HL-60/S4 treated with phorbol 12-myristate 13-acetate at 8.2 ng/mL for 4 days and 3 days (cell line): ENCODE data around the gene GATA5.

Experiments
- in situ Hi-C: fragments of 300-500 bp; cut with MboI; formaldehyde crosslinking; loops from 2 replicates; pipeline ENCODE4 v1.15.0; 2022; ENCODE audit warnings: low sequenced_read_pairs

The GATA5 gene

DNA sequence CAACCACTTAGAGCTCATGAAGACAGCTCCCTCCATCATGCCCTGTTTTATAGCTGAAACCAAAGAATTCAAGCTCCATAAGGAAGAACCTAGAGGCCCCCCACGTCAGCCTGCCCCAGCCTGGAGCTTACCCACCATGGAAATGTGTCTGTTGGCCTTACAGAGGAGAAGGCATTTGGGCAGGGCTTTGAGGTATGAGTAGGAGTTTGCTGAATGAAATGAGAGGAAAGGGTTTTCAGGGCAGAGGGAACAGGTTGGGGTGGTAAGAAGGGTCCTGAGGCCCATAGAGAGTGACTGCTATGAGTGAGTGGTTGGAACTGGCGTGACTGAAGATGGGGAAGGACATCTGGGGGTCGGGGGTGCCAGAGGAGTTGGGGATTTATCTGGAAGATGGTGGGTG is 12.7 kb upstream of the GATA5 start:
- in situ Hi-C loops = no loop called here

DNA sequence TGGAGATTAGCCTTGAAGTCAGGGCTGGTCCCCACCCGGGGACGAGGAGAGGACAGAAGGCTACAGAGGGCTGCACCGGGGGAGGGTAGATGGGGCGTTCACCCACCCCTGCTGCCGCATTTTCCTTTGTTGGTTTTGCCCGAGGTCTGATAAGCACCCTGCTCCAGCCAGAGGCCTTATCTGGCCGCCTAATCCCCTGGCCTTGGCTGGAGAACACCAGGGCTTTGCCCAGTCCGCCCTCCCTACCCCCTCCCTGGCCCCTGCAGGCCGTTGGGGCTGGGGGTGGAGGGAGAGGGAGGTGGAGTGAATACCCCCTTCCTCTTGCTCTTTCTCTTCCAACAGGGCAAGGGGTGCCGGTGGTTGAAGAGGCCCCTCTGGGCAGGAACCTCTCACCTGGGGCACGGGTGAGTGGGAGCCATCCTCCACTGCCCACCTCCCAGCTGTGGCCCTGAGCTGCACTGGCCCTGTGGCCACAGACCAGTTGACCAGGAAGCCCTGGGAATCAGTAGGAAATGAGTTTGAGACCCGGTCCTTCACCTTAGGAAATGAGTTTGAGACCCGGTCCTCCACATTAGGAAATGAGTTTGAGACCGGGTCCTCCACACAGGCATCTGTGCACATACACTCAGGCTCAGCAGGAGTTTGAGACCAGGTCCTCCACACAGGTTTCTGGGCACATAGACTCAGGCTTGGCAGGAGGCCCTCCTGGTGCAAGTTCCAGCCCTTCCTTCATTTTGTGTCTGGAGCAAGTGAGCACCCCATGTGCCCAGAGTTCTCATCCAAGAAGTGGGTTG is 12.0 kb upstream of the GATA5 start:
- in situ Hi-C loops = no loop called here

DNA sequence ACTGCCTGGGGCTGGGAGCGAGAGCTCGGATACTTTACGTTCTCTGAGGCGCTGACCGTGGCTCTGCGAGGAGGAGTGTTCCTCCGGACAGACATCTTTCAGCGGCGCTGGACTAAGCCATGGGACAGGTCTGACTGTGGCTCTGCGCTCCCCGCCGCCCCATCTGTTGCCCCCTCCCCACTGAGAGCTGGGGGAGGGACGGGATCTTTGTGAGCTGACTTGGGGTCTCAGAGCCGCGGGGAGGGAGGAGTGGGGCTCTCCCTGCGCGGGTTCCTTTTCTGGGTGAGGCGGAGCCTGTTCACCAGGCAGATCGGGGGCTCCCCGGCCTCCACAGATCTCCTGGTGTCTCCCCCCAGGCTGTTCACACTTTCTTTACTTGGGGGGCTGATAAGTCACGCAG is 11.3 kb upstream of the GATA5 start:
- in situ Hi-C loops = no loop called here

DNA sequence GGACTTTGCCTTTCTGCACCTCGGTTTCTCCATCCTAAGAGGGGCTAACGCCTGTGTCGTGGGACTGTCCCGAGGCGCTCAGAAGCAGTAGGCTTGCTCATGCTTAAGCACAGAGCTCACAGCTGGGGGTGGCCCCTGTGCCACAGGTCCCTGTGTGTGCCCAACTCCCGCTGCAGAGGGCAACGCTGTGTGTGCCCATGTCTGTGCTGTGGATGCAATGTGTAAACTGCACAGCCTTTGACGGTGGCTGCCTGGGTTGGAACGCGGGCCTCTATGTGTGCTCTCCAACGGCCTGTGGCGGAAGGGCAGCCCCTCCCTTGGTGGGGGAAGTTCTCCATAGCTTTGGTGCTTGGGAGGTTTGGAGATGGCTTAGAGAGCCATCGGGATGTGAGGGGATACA is 10.7 kb upstream of the GATA5 start:
- in situ Hi-C loops = no loop called here

DNA sequence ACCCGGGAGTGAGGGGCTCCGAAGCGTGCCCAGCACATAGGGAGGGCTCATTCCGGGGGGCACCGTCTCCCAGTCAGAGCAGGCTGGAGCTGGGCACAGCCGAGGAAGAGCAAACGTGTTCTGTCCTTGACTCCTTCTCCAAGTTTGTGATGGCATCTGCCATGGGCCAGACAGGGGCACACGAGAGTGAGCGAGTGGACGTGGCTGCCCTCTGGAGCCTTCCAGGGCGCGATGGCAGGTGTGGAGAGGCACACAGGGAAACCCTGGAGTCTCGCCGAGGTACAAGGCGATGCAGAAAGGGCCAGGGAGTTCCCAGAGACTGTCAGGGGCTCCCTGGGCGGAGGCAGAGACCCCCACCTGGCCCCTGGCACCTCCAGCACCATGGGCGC is 9.9 kb upstream of the GATA5 start:
- in situ Hi-C loops = no loop called here

DNA sequence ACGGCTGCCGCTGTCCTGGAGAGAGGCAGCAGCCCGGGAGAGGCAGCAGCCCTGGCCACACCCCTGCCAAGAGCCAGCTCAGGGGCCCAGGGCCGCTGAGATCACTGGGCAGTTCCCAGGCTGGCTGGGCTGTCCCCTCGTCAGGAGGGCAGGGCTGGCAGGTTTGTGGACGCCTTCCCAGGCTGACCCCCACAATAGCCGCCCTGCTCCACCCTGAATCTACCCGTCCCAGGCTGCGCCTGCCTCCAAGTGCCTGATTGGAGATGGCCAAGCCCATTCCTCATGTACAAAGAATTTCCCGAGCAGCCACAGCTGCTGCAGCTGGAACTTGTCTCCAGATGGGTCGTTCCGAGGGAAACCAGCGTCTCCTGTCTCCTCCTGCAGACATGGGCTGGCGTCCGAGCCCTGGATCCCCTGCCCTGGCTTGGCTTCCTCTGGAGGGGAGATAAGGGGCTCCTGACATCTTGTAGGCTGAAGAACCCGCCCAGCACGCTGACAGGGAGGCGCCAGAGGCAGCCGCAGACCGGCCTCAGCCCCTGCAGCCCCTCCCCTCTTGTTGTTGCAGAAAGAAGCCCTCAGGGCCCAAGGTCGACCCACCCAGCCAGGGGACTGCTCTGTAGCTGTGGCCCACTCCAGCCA is 9.4 kb upstream of the GATA5 start:
- in situ Hi-C loops = no loop called here

DNA sequence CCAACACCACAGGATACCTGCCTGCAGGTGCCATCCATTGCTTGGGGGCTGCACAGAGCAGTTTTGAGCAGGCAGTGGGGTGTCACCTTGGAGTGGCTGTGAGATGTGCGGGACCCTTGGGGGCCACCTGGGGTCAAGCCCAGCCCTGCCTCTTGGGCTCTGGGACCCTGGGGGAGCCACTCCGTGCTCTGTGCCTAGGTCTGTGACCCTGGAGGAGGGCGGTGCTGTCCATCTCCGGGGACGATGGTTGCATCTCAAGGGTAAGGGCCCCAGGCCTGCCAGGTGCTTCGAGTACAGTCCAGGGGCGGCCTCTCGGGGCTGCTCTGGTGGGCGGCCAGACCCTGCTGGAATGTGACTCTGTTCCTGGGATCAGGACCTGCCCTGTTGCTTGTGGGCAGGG is 8.7 kb upstream of the GATA5 start:
- in situ Hi-C loops = no loop called here

DNA sequence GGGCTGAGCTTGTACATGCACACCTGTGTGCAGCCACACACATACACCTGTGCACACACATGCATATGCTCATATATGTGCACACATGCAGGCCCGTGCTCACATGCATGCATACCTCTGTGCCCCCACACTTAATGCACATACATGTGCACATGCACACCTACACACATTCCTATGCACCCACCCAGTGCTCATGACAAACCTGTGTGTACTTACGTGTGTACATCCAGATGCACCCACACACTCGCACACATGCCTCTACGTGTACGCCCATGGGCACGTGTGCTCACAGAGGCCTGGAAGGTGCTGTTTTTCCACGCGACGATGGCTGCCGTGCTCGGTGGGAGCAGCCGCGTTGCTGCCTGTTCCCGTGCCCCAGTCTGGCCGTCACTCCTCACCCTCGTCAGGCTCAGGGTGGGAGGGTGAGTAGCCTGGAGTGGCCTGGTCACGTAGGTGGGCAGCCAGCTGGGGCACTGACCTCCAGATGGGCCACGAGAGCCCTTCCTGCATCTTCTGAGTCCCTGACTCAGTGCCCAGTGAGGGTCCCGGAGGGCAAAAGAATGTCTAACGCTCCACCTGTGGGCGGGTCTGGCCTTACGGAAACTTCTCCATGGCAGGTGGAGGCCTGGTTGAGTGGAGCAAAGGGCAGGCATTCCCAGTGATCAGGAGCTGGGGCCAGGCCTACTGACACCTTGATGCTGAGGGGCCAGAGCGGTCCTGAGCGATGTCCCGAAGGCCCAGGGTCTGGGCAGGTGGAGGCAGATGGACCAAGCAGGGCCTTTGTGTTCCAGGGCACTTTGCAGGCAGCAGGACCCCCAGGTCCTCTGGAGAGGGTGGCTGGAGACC is 8.0 kb upstream of the GATA5 start:
- in situ Hi-C loops = no loop called here

DNA sequence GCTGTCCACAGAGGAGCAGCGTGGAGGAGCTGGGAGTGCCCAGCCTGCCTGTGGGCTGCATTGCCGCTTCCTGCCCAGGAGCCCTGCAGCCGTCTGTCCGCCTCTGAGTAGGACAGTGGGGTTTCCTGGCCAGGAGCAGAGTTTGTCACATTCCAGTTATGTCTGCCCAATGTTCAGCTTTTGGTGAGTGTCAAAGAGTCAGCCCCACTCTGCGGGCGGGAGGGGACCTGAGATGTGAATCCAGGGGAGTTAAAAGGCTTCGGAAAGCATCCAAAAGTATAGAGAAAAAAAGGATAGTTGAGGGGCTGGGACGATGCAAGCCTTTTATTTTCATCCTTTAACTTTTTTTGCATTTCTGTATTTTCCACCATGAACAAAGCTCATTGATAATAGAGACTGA is 7.2 kb upstream of the GATA5 start:
- in situ Hi-C loops = no loop called here

DNA sequence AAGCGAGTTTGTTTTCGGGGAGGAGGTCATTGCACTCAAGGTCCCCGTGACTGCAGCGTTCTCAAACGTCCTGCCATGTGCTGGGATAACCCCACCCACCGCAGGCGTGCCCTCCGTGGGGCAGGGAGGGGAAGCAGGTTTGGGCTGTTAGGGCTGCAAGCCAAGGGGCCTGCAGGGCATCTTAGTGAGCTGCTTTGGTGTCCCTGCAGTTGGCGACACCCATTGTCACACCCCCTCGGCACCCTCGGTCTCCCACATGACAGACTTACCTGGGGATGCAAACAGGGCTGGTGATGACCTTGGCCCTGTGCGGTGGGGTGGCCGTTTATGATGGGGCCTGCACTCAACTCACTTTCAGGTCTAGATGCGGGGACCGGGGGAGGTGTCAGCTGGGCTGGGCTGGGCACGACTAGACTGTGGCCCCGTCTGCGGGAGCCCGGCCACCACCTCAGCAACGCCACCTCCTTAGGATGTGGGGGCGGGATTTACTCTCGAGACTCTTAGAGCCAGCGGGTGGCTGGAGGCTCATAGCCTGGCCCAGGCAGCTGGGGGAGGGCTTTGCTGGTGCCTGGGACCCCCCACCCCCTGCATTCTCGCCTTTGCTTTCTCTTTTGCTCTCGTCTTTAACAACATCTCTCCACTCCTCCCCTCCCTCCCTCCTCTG is 6.5 kb upstream of the GATA5 start:
- in situ Hi-C loops = no loop called here

DNA sequence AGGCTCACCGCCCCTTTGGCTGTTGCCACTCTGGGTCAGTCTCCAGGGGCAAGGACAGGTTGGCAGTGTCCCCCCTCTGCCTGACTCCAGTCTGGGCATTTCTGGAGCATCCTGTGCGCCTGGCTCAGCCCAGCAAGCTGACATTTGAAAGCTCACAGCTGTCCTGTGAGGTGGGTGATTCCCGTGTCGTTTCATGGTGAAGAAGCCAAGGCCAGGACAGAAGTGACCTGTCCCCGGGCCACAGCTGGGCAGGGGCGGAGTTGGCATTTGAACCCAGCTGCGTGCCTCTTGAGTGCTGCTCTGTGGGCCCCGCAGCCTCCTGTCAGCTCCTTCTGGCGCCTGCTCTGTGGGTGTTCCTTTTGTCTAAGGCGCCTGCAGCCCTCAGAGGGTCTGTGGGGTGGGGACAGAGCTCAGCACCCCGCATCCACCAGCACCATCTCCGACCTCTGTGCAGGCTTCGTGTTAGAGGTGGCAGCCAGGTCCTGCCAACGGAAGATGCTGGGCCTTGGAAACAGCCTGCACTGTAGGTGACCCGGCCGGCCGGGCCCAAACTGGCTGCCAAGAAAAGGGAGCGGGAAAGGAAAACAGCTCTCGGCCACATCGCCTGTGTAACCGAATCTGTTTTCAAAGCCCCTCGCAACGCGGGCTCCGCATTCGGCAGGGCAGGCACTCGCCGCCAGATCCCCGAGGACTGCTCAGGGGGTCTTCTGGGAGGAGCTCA is 5.8 kb upstream of the GATA5 start:
- in situ Hi-C loops = no loop called here

DNA sequence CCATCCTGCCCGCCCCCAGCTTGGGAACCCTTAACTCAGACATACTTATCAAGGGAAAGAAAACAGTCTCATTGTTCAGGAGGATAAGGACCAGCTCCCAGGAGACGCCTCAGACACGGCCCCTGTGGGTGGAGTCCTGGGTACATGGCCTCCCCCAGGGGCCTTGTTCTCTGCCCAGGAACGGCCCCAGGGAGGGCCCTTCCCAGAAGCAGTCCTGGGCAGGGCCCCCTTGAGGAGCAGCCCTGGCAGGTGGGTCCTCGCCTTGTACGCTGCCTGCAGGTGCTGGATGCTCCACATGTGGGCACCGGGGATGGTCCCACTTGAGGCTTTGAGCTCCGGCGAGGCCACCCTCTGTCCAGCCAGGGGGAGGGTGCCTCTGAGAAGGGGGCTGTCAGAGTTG is 4.5 kb upstream of the GATA5 start:
- in situ Hi-C loops = no loop called here

DNA sequence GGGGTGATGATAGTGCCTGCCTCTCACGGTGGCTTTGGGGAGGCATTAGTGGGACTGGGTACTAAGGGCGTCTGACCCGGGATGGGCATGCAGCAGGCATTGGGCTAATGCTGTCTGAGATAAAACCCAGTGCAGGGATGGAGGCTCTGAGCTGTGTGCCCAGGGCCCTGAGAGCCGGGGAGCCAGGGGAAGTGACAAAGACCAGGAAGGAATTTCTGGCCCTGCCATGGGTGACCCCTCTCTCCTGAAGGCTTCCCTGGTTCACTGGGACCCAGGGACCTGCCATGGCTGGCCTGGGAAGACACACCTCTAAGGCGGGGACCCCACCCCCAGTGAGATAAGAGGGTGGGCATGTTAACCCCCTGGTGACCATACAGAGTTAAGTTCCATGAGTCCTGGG is 3.9 kb upstream of the GATA5 start:
- in situ Hi-C loops = no loop called here

DNA sequence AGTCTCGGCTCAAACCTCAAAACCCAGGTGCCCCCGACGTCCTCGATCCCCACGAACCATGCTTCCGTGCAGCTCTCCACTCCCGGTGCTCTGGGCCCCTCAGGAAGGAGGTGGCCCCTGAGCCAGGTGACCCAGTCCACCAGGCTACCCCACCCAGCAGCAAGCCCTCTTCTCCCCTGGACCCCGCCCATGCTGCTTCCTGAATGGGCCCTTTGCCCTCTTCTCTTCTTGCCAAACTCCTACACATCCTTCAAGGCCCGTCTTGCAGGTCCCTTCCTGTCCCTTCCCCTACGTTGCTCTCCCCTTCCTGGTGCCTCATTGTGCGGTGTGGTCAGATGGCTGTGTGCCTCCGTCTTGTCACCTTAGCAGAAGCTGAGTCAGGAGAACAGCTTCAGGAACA is 3.4 kb upstream of the GATA5 start:
- in situ Hi-C loops = no loop called here

DNA sequence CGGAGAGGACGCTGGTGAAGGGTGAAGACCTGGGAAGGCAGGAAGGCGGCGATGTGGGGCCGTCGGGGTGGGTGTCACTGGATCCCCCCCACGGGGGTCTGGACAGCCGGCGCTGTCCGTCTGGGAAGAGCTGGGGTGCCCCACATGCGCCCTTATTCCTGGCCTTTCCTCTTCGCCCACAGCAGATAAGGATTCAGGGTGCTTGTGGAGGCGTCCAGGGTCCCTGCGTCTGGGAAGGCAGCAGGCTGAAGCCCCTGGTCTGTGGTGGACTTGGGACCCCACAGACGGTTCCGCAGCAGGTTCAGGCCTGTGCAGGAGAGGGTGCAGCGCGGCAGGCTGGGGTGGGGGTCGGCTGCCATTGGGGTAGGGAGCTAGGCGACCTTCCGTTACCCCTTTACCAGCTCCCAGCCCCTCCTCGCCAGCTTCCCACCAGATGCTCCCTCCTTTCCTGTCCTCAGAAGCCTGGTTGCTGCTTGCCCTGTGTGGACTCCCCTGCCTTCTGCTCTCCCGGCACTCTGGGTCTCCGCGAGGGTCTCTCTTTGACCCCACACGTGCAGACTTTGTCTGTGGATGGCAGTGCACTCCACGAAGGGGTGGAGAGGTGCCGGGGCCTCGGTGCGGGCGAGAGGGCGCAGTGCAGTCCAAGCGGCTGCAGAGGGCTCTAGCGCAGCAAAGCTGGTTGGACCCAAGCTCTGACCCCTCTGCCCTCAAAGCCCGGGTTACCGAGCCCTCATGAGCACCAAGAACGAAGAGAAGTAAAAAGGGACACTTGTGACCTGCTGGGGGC is 2.1 kb upstream of the GATA5 start:
- in situ Hi-C loops = no loop called here

DNA sequence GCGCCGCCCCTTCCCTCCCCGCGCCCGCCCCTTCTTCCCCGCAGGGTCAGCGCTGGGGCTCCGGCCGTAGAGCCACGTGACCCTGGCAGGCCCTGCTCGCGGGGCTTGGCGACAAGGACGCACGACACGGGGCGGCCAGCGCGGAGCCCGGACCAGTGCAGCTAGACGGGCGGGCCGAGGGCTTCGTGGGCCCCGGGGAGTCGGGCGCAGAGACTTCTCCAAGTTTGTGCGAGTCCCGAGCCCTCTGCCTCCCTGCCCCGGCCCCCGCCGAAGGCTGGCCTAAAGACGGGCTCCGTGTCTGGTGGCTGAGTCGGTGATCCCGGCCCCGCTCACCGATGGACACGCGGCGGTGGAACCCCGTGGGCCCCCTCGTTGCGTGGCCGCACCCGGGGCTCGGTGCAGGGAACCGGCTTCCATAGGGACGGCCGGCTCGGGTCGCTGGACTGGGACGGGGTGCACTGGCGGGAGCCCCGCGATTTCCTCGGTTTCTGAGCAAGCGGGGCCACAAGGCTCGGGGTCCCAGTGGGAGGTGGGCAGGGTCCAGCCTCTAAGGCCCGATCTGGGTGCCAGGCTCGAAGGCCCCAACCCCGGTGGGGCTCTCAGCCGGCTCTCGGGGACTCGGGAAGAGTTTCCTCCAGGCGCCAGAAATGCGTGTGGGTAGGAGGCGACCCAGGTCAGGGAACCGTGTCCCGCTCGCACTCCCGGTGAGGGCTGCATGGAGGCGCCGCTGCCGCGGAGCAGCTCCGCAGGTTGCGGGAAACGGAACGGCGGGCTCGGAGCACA is 452 bp upstream of the GATA5 start:
- in situ Hi-C loops = no loop called here

DNA sequence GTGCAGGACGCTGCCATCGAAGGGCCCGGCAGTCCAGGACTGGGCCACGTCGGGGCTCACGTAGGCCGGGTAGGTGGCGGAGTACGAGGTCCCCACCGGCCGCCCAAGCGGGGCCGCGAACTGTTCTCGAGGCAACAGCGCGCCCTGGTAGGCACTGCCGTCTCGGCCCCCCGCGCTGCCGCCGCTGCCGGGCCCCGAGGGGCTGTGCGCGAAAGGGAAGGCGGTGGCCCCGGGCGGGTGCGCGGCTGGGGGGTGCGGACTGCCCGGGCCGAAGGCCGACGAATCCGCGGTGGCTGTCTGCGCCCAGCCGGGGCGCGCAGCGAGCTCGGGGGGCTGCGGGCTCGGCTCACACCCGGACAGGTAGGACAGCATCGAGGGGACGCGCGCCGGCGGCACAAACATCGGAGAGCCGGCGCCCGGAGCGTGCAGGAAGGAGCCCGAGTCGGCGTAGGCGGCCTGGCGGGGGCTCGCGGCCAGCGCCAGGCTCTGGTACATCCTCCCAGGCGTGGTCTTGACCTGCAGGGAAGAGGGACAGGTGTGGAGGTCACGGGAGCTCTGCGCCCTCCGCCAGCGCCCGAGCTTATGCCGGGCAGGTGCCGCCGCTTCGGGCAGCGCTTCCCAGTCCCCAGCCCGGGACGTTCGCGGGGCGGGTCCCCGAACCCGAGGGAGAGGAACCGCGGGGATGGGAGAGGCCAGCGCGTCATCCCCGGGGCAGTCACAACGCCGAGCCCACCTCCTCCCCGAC is 596 bp downstream of the GATA5 start:
- in situ Hi-C loops = no loop called here

DNA sequence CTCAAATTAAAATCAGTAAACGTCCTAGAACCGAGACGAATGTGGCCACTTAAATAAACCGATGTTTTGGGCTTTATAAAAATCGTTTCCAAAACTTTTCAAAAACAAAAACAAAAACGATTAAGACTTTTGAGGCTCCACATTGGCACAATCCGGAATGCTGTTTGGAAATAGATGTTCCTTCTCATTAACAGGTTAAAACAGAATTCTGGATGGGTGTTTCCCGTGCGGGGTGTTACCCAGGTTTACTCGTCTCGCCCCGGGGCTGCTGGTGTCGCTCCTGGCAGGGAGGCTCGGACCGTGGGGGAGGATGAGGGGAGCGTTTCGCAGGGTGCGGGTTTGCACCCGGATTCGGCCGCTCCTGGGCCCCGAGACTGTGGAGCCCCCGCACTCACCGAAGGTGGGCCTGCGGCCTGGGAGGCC is 1.2 kb downstream of the GATA5 start:
- in situ Hi-C loops = no loop called here
